H9 (cell line): ENCODE measurements around the gene FASTKD3. TPM values are rescaled to one million over a fixed set of nuclear protein-coding genes. Genes with fewer than 3 reads are reported as not detected.
A peak's percentile ranks its signal among the peaks of the same experiment; 100 is the strongest.

Source experiments
- DNase-seq: peaks from one replicate; pipeline ENCODE4 v3.0.0-alpha.2; 2017
- H2AFZ ChIP-seq: one replicate; pipeline ENCODE4 v1.6.1; 2013; ENCODE audit warnings: mild to moderate bottlenecking, low read length, control low read depth, moderate library complexity
- H2AK5ac ChIP-seq: 2 replicates; pipeline ENCODE4 v1.6.1; 2013; ENCODE audit warnings: low read length, control low read depth, mixed read lengths; ENCODE audit not compliant: insufficient read length
- H2BK120ac ChIP-seq: one replicate; pipeline ENCODE4 v1.6.1; 2013; ENCODE audit warnings: low read depth, mild to moderate bottlenecking, low read length, control low read depth, inconsistent platforms; ENCODE audit not compliant: poor library complexity, severe bottlenecking
- H2BK12ac ChIP-seq: 2 replicates; pipeline ENCODE4 v1.6.1; 2013; ENCODE audit warnings: low read length, control low read depth, mixed read lengths, low read depth; ENCODE audit not compliant: insufficient read length
- H2BK15ac ChIP-seq: 2 replicates; pipeline ENCODE4 v1.6.1; 2013; ENCODE audit warnings: low read depth, low read length, control low read depth
- H2BK20ac ChIP-seq: one replicate; pipeline ENCODE4 v1.6.1; 2013; ENCODE audit warnings: low read depth, mild to moderate bottlenecking, low read length, control low read depth, inconsistent platforms; ENCODE audit not compliant: poor library complexity, severe bottlenecking
- H2BK5ac ChIP-seq: 2 replicates; pipeline ENCODE4 v1.6.1; 2013; ENCODE audit warnings: low read length, control low read depth, mixed read lengths; ENCODE audit not compliant: insufficient read length
- H3K14ac ChIP-seq: 2 replicates; pipeline ENCODE4 v1.6.1; 2013; ENCODE audit warnings: low read length, control low read depth; ENCODE audit not compliant: insufficient read depth
- H3K18ac ChIP-seq: 2 replicates; pipeline ENCODE4 v1.6.1; 2013; ENCODE audit warnings: low read depth, mild to moderate bottlenecking, mixed read lengths, low read length, control low read depth; ENCODE audit not compliant: insufficient read length
- H3K23ac ChIP-seq: 2 replicates; pipeline ENCODE4 v1.6.1; 2013; ENCODE audit warnings: low read length, control low read depth, mixed read lengths, low read depth; ENCODE audit not compliant: insufficient read length
- H3K23me2 ChIP-seq: 2 replicates; pipeline ENCODE4 v1.6.1; 2013; ENCODE audit warnings: low read depth, mild to moderate bottlenecking, mixed read lengths, low read length, control low read depth; ENCODE audit not compliant: insufficient read length, poor library complexity, severe bottlenecking
- H3K27ac ChIP-seq: 2 replicates; pipeline ENCODE4 v1.5.1; 2013; ENCODE audit warnings: low read length, control low read depth, mixed read lengths, low read depth; ENCODE audit not compliant: insufficient read length
- H3K27me3 ChIP-seq: 2 replicates; pipeline ENCODE4 v1.6.1; 2013; ENCODE audit warnings: low read length, control low read depth, inconsistent platforms; ENCODE audit not compliant: insufficient read depth
- H3K4ac ChIP-seq: 2 replicates; pipeline ENCODE4 v1.6.1; 2013; ENCODE audit warnings: low read depth, mild to moderate bottlenecking, control low read depth, inconsistent platforms, low read length, moderate library complexity
- H3K4me1 ChIP-seq: 2 replicates; pipeline ENCODE4 v1.6.1; 2013; ENCODE audit warnings: low read length, control low read depth, inconsistent platforms; ENCODE audit not compliant: insufficient read depth
- H3K4me2 ChIP-seq: 2 replicates; pipeline ENCODE4 v1.6.1; 2013; ENCODE audit warnings: low read length, control low read depth, mixed read lengths; ENCODE audit not compliant: insufficient read length, insufficient read depth
- H3K56ac ChIP-seq: 2 replicates; pipeline ENCODE4 v1.6.1; 2013; ENCODE audit warnings: low read depth, mild to moderate bottlenecking, mixed read lengths, low read length, control low read depth; ENCODE audit not compliant: insufficient read length
- H3K79me1 ChIP-seq: 2 replicates; pipeline ENCODE4 v1.6.1; 2013; ENCODE audit warnings: low read depth, mild to moderate bottlenecking, moderate library complexity, low read length, control low read depth, inconsistent platforms; ENCODE audit not compliant: insufficient read depth, poor library complexity, severe bottlenecking
- H3K79me2 ChIP-seq: 2 replicates; pipeline ENCODE4 v1.6.1; 2013; ENCODE audit warnings: low read length, control low read depth, inconsistent platforms; ENCODE audit not compliant: insufficient read depth
- H3K9ac ChIP-seq: 2 replicates; pipeline ENCODE4 v1.6.1; 2013; ENCODE audit warnings: low read length, control low read depth, mixed read lengths; ENCODE audit not compliant: insufficient read length; ENCODE audit errors: extremely low read depth
- H3K9me3 ChIP-seq: one replicate; pipeline ENCODE4 v1.6.1; 2013; ENCODE audit warnings: low read depth, low read length, inconsistent platforms; ENCODE audit not compliant: control insufficient read depth
- H3T11ph ChIP-seq: one replicate; pipeline ENCODE4 v1.6.1; 2013; ENCODE audit warnings: mild to moderate bottlenecking, low read length, control low read depth, inconsistent platforms
- H4K20me1 ChIP-seq: one replicate; pipeline ENCODE4 v1.6.1; 2013; ENCODE audit not compliant: control insufficient read depth, insufficient read length, insufficient read depth
- H4K5ac ChIP-seq: 2 replicates; pipeline ENCODE4 v1.6.1; 2013; ENCODE audit warnings: low read depth, mild to moderate bottlenecking, mixed read lengths, low read length, control low read depth; ENCODE audit not compliant: insufficient read length
- H4K8ac ChIP-seq: replicated peaks from 2 replicates; pipeline ENCODE4 v1.6.1; 2013; ENCODE audit warnings: low read length, control low read depth, mixed read lengths, low read depth; ENCODE audit not compliant: insufficient read length
- H4K91ac ChIP-seq: 2 replicates; pipeline ENCODE4 v1.6.1; 2013; ENCODE audit warnings: low read depth, mild to moderate bottlenecking, moderate library complexity, mixed read lengths, low read length, control low read depth; ENCODE audit not compliant: insufficient read length
- H3K27ac Mint-ChIP-seq, 3 experiments: 2 replicates in 2 of 3; 3 replicates in 1 of 3; pipeline ENCODE4 v1.8.0; 2020 to 2021; ENCODE audit warnings: mixed read lengths in 3 of 3, mild to moderate bottlenecking in 1 of 3, moderate library complexity in 1 of 3
- H3K27me3 Mint-ChIP-seq: 2 replicates; pipeline ENCODE4 v1.8.0; 2021; ENCODE audit warnings: low read depth, mild to moderate bottlenecking, moderate library complexity, mixed read lengths
- H3K36me3 Mint-ChIP-seq, 3 experiments: 2 replicates in 2 of 3; 3 replicates in 1 of 3; pipeline ENCODE4 v1.8.0; 2020 to 2021; ENCODE audit warnings: low read depth in 3 of 3, mixed read lengths in 3 of 3; ENCODE audit not compliant: insufficient read depth in 1 of 3
- H3K4me1 Mint-ChIP-seq, 2 experiments: 2 replicates each; pipeline ENCODE4 v1.8.0; 2020; ENCODE audit warnings: mixed read lengths in 2 of 2
- H3K4me3 Mint-ChIP-seq, 2 experiments: 2 replicates in 1 of 2; 3 replicates in 1 of 2; pipeline ENCODE4 v1.8.0; 2020 to 2021; ENCODE audit warnings: mild to moderate bottlenecking in 2 of 2, mixed read lengths in 2 of 2, moderate library complexity in 1 of 2
- H3K9me3 Mint-ChIP-seq, 2 experiments: 2 replicates in 1 of 2; 3 replicates in 1 of 2; pipeline ENCODE4 v1.8.0; 2020; ENCODE audit warnings: mild to moderate bottlenecking in 2 of 2, mixed read lengths in 2 of 2, moderate library complexity in 1 of 2
- WGBS: extraction: QIAGEN DNeasy Blood & Tissue Kit; methylation state at CpG from one replicate; pipeline ENCODE4 v1.1.7; 2013; ENCODE audit warnings: missing lambda C conversion rate, low lambda C conversion rate, mixed read lengths; ENCODE audit not compliant: insufficient read length; ENCODE audit errors: extremely low coverage; 5-methylcytosine and 5-hydroxymethylcytosine counted together
- total RNA-seq: library from RNA; stranded (reverse); gene quantifications from 2 replicates; pipeline ENCODE4 v1.2.1, GENCODE V29; 2021
- TF ChIP-seq, protein P1 (sequence below): fragments of 200-600 bp; sonication (generic); conservative IDR thresholded peaks from 3 replicates; pipeline ENCODE4 v1.8.0; 2021; ENCODE audit warnings: antibody characterized with exemption, mild to moderate bottlenecking

The FASTKD3 gene
- total RNA-seq, 1 experiment from 2014 or later: 15.0 TPM

GRCh38 chr5:7815892-7816534, 52.8 kb downstream of the FASTKD3 start:
- Histone ChIP-seq H2AK5ac (no peak overlapping the region), H3K4me2 (peak overlapping the region; percentile 0), H2BK5ac (no peak overlapping the region), H2BK12ac (no peak overlapping the region), H2BK120ac (no peak overlapping the region), H2BK20ac (no peak overlapping the region), H2AFZ (no peak overlapping the region), H3K27ac (no peak overlapping the region), H3K79me1 (no peaks in the 10 kb centered on the region), H3K23me2 (no peaks in the 10 kb centered on the region), H4K20me1 (no peaks in the 10 kb centered on the region), H2BK15ac (no peak overlapping the region), H3K27me3 (no peaks in the 10 kb centered on the region), H3K18ac (peak overlapping the region; percentile 56), H3K9ac (no peak overlapping the region), H3K56ac (no peak overlapping the region), H4K8ac (no peak overlapping the region), H3K79me2 (no peaks in the 10 kb centered on the region), H3K9me3 (no peaks in the 10 kb centered on the region), H3K4me1 (0 out of 2 replicates have a peak, but pooled peaks cover 2% of the 10 kb centered on the region), H3T11ph (no peak overlapping the region), H3K14ac (no peak overlapping the region), H4K91ac (no peak overlapping the region), H3K4ac (no peak overlapping the region; the same call in 1 of the 2 replicates), H4K5ac (no peak overlapping the region), H3K23ac (no peak overlapping the region)
- TF ChIP-seq, protein P1, sequence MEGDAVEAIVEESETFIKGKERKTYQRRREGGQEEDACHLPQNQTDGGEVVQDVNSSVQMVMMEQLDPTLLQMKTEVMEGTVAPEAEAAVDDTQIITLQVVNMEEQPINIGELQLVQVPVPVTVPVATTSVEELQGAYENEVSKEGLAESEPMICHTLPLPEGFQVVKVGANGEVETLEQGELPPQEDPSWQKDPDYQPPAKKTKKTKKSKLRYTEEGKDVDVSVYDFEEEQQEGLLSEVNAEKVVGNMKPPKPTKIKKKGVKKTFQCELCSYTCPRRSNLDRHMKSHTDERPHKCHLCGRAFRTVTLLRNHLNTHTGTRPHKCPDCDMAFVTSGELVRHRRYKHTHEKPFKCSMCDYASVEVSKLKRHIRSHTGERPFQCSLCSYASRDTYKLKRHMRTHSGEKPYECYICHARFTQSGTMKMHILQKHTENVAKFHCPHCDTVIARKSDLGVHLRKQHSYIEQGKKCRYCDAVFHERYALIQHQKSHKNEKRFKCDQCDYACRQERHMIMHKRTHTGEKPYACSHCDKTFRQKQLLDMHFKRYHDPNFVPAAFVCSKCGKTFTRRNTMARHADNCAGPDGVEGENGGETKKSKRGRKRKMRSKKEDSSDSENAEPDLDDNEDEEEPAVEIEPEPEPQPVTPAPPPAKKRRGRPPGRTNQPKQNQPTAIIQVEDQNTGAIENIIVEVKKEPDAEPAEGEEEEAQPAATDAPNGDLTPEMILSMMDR: peak; percentile 96
- DNase-seq: peak; percentile 95
- Mint-ChIP-seq H3K4me3 (no peak overlapping the region; a peak in 2 of 5 replicates), H3K9me3 (no peaks in the 10 kb centered on the region), H3K27me3 (no peaks in the 10 kb centered on the region), H3K36me3 (peaks cover 5 to 11% (median 11%) of the 10 kb centered on the region in 3 experiments; a peak in 5 of 7 replicates), H3K4me1 (peaks cover 27% of the 10 kb centered on the region in 2 experiments), H3K27ac (peak overlapping the region; percentile 83 to 90 (median 90); a peak in 6 of 7 replicates)
- WGBS: no CpG with 5 or more reads among the region's 12 CpGs
